PC-3 (cell line): ENCODE results near the gene FRRS1L. TPM values are rescaled to one million over a fixed set of nuclear protein-coding genes. Genes with fewer than 3 reads are reported as not detected.

ENCODE experiments used
- ATAC-seq: fragments of 200-7000 bp; cut with Tn5 transposase; 2 replicates; pipeline ENCODE4 v1.9.1; 2020; ENCODE audit warnings: mild to moderate bottlenecking, moderate library complexity
- BruUV-seq: library from RNA; stranded (reverse); fragments of 400-500 nt; replicated peaks from 2 replicates; lab custom pipeline; 2021; lab: Mats Ljungman, UMichigan
- CTCF ChIA-PET: fragments of 300-600 bp; sonication (Branson Sonifier 250); formaldehyde crosslinking; loops from one replicate; lab custom pipeline; 2022; ENCODE audit warnings: antibody characterized with exemption; lab: Charles Lee
- POLR2A ChIA-PET: fragments of 300-600 bp; sonication (Branson Sonifier 250); formaldehyde crosslinking; loops from one replicate; lab custom pipeline; 2022; ENCODE audit warnings: antibody characterized with exemption; ENCODE audit not compliant: unreplicated experiment; lab: Charles Lee
- DNase-seq: peaks from one replicate; pipeline ENCODE4 v3.0.0-alpha.2; 2015
- H2AFZ ChIP-seq: fragments of 300-600 bp; sonication (generic); 2 replicates; pipeline ENCODE4 v1.6.0; 2016; ENCODE audit warnings: antibody characterized with exemption, low read length
- H3F3A ChIP-seq: fragments of 300-600 bp; sonication (generic); one replicate; pipeline ENCODE4 v1.6.0; 2017; ENCODE audit warnings: antibody characterized with exemption, low read length, control low read depth, mild to moderate bottlenecking; ENCODE audit not compliant: unreplicated experiment
- H3K27ac ChIP-seq: fragments of 300-600 bp; sonication (generic); 2 replicates; pipeline ENCODE4 v1.5.1; 2016; ENCODE audit warnings: mild to moderate bottlenecking, low read length
- H3K27me3 ChIP-seq: fragments of 300-600 bp; sonication (generic); 2 replicates; pipeline ENCODE4 v1.6.1; 2016; ENCODE audit warnings: low read length, mixed read lengths
- H3K36me3 ChIP-seq: fragments of 300-600 bp; sonication (generic); 2 replicates; pipeline ENCODE4 v1.6.1; 2016; ENCODE audit warnings: low read depth, mixed run types, low read length, mixed read lengths
- H3K4me1 ChIP-seq: fragments of 300-600 bp; sonication (generic); 2 replicates; pipeline ENCODE4 v1.5.1; 2016; ENCODE audit warnings: low read length; ENCODE audit not compliant: insufficient read depth
- H3K4me2 ChIP-seq: fragments of 300-600 bp; sonication (generic); 2 replicates; pipeline ENCODE4 v1.6.0; 2016; ENCODE audit warnings: low read length
- H3K4me3 ChIP-seq: fragments of 300-600 bp; sonication (generic); 2 replicates; pipeline ENCODE4 v1.5.1; 2016; ENCODE audit warnings: mild to moderate bottlenecking, low read length, mixed read lengths
- H3K79me2 ChIP-seq: fragments of 300-600 bp; sonication (generic); 2 replicates; pipeline ENCODE4 v1.6.1; 2017; ENCODE audit warnings: low read length, mixed read lengths
- H3K9ac ChIP-seq: fragments of 300-600 bp; sonication (generic); 2 replicates; pipeline ENCODE4 v1.6.0; 2016; ENCODE audit warnings: mild to moderate bottlenecking, low read length
- H3K9me2 ChIP-seq: fragments of 300-600 bp; sonication (generic); replicated peaks from 2 replicates; pipeline ENCODE4 v1.6.1; 2016; ENCODE audit warnings: mixed run types, low read length, mixed read lengths
- H3K9me3 ChIP-seq: fragments of 300-600 bp; sonication (generic); 2 replicates; pipeline ENCODE4 v1.6.1; 2016; ENCODE audit warnings: low read length, mixed read lengths
- H4K20me1 ChIP-seq: fragments of 300-600 bp; sonication (generic); 2 replicates; pipeline ENCODE4 v1.6.1; 2016; ENCODE audit warnings: low read length, mixed read lengths
- EZH2 ChIP-seq: fragments of 300-600 bp; sonication (generic); IDR thresholded peaks from one replicate; pipeline ENCODE4 v1.6.1; 2017; ENCODE audit warnings: antibody characterized with exemption, mild to moderate bottlenecking, low read length; ENCODE audit not compliant: unreplicated experiment
- EZH2phosphoT487 ChIP-seq: fragments of 300-600 bp; sonication (generic); IDR thresholded peaks from 2 replicates; pipeline ENCODE4 v1.6.1; 2018; ENCODE audit warnings: mild to moderate bottlenecking, antibody characterized with exemption, low read length, borderline replicate concordance
- intact Hi-C: fragments of 100-400 bp; cut with micrococcal nuclease; formaldehyde crosslinking; loops from 2 replicates; pipeline ENCODE4 v1.9.0; 2023
- total RNA-seq: library from RNA; depleted of rRNA; stranded (reverse); fragments of >200 nt; gene quantifications from 2 replicates; pipeline ENCODE4 v1.2.3, GENCODE V29; 2014
- TF ChIP-seq, protein P1 (sequence below): fragments of 300-600 bp; sonication (generic); conservative IDR thresholded peaks from 2 replicates; pipeline ENCODE4 v1.5.1; 2017; ENCODE audit warnings: antibody characterized with exemption, low read depth, mild to moderate bottlenecking, low read length

FRRS1L gene
- total RNA-seq, 1 experiment from 2014 or later = not detected

- ChIA-PET CTCF (no interaction called here), POLR2A (no interaction called here)
- peaks cover 36% of the 10 kb centered on the region for H3K4me1 ChIP-seq
- peaks cover 87% of the 10 kb centered on the region for H3K79me2 ChIP-seq
- no peaks in the 10 kb centered on the region for H3K27me3 ChIP-seq
- DNase-seq = no peak
- H3K27ac ChIP-seq = no peak overlapping the region
- no peaks in the 10 kb centered on the region for H3F3A ChIP-seq
- H3K9me2 ChIP-seq = no peaks in the 10 kb centered on the region
- peaks cover 24% of the 10 kb centered on the region for H4K20me1 ChIP-seq
- no peaks in the 10 kb centered on the region for H3K9me3 ChIP-seq
- intact Hi-C loops = loop anchor here (5.0 to 10.0 kb wide), 3 partner anchors 51 to 136 kb away; partner anchors contain the start of gene CTNNAL1
- TF ChIP-seq EZH2 = no peak
- TF ChIP-seq, protein P1, sequence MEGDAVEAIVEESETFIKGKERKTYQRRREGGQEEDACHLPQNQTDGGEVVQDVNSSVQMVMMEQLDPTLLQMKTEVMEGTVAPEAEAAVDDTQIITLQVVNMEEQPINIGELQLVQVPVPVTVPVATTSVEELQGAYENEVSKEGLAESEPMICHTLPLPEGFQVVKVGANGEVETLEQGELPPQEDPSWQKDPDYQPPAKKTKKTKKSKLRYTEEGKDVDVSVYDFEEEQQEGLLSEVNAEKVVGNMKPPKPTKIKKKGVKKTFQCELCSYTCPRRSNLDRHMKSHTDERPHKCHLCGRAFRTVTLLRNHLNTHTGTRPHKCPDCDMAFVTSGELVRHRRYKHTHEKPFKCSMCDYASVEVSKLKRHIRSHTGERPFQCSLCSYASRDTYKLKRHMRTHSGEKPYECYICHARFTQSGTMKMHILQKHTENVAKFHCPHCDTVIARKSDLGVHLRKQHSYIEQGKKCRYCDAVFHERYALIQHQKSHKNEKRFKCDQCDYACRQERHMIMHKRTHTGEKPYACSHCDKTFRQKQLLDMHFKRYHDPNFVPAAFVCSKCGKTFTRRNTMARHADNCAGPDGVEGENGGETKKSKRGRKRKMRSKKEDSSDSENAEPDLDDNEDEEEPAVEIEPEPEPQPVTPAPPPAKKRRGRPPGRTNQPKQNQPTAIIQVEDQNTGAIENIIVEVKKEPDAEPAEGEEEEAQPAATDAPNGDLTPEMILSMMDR = no peak
- no peak for TF ChIP-seq EZH2phosphoT487
- H3K36me3 ChIP-seq = no peaks in the 10 kb centered on the region
- no peak overlapping the region for H3K9ac ChIP-seq
- BruUV-seq = no TSS peak
- no peak overlapping the region for H2AFZ ChIP-seq
- H3K4me3 ChIP-seq = no peak overlapping the region
- ATAC-seq = no peak
- peak overlapping the region; percentile 20; the same call in 1 of the 2 replicates for H3K4me2 ChIP-seq
Measured at GRCh38 chr9:109115931-109116526, 51.0 kb downstream of the FRRS1L start.

DNA sequence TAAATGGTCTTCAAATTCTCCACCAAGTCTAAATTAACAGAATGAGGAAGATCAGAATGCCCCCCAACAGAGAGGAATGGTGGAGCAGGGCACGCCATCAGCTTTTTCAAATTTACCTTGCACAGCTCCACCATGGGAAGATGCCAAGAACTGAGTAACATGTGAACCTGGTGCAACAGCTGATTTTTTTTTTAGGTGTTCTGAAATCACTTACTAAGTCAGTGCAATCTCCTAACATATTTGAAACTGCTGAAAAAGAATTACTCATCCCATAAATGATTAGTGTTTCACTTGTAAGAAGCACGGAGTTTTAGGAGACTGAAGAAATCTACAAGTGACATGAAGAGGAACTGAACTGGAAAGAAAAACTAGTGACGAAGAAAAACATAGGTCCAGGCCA, 52.4 kb downstream of the FRRS1L start:
- Histone ChIP-seq H3K36me3 (no peaks in the 10 kb centered on the region), H3K4me3 (no peak overlapping the region), H3K4me2 (peak overlapping the region; percentile 46), H3K9me2 (no peaks in the 10 kb centered on the region), H3K79me2 (peaks cover 100% of the 10 kb centered on the region), H4K20me1 (peaks cover 28% of the 10 kb centered on the region), H3K4me1 (peaks cover 44% of the 10 kb centered on the region), H3K9me3 (no peaks in the 10 kb centered on the region), H2AFZ (no peak overlapping the region), H3K9ac (no peak overlapping the region), H3K27me3 (no peaks in the 10 kb centered on the region), H3F3A (no peaks in the 10 kb centered on the region), H3K27ac (peak overlapping the region; percentile 42; the same call in 1 of the 2 replicates)
- TF ChIP-seq, protein P1 = no peak
- no peak for TF ChIP-seq EZH2
- BruUV-seq = no TSS peak
- ChIA-PET CTCF (no interaction called here), POLR2A (no interaction called here)
- intact Hi-C loops = loop anchor here (5.0 to 10.0 kb wide), 3 partner anchors 50 to 138 kb away; partner anchors contain the start of gene CTNNAL1
- ATAC-seq (peak; percentile 19; the same call in 1 of the 2 replicates), DNase-seq (peak; percentile 69)
